ENCODE measurements around the gene GPRIN1.

Gene GPRIN1

GRCh38 chr5:176620333-176620981 is 10.5 kb upstream of the GPRIN1 start (continued):
- TF ChIP-seq TSHZ1 (tag by site-specific recombination; IDR thresholded peaks at IDR 0.05; ENCODE audit: borderline replicate concordance): no peak
- TF ChIP-seq, protein P1, sequence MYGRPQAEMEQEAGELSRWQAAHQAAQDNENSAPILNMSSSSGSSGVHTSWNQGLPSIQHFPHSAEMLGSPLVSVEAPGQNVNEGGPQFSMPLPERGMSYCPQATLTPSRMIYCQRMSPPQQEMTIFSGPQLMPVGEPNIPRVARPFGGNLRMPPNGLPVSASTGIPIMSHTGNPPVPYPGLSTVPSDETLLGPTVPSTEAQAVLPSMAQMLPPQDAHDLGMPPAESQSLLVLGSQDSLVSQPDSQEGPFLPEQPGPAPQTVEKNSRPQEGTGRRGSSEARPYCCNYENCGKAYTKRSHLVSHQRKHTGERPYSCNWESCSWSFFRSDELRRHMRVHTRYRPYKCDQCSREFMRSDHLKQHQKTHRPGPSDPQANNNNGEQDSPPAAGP (tag by site-specific recombination; IDR thresholded peaks at IDR 0.05): no peak
- no peak for TF ChIP-seq ZNF785 (tag by site-specific recombination; IDR thresholded peaks at IDR 0.05)
- no peak for TF ChIP-seq BCL11B (tag by site-specific recombination; IDR thresholded peaks at IDR 0.05; ENCODE audit: low read depth)
- TF ChIP-seq ZFHX2 (tag by site-specific recombination; conservative IDR thresholded peaks at IDR 0.05): no peak
- no peak for TF ChIP-seq ZNF843 (tag by site-specific recombination; IDR thresholded peaks at IDR 0.05)
- no peak for TF ChIP-seq ZNF423 (tag by site-specific recombination; IDR thresholded peaks at IDR 0.05)
- no peak for TF ChIP-seq WT1 (tag by site-specific recombination; IDR thresholded peaks at IDR 0.05)
- TF ChIP-seq, protein P2, sequence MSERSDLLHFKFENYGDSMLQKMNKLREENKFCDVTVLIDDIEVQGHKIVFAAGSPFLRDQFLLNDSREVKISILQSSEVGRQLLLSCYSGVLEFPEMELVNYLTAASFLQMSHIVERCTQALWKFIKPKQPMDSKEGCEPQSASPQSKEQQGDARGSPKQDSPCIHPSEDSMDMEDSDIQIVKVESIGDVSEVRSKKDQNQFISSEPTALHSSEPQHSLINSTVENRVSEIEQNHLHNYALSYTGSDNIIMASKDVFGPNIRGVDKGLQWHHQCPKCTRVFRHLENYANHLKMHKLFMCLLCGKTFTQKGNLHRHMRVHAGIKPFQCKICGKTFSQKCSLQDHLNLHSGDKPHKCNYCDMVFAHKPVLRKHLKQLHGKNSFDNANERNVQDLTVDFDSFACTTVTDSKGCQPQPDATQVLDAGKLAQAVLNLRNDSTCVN (tag by site-specific recombination; optimal IDR thresholded peaks at IDR 0.05): no peak
- no peak for TF ChIP-seq REST (tag by site-specific recombination; IDR thresholded peaks at IDR 0.05)
- TF ChIP-seq ZNF146 (tag by site-specific recombination; IDR thresholded peaks at IDR 0.05): no peak
- no peak for TF ChIP-seq ZNF24 (tag by site-specific recombination; IDR thresholded peaks at IDR 0.05)
- TF ChIP-seq, protein P3, sequence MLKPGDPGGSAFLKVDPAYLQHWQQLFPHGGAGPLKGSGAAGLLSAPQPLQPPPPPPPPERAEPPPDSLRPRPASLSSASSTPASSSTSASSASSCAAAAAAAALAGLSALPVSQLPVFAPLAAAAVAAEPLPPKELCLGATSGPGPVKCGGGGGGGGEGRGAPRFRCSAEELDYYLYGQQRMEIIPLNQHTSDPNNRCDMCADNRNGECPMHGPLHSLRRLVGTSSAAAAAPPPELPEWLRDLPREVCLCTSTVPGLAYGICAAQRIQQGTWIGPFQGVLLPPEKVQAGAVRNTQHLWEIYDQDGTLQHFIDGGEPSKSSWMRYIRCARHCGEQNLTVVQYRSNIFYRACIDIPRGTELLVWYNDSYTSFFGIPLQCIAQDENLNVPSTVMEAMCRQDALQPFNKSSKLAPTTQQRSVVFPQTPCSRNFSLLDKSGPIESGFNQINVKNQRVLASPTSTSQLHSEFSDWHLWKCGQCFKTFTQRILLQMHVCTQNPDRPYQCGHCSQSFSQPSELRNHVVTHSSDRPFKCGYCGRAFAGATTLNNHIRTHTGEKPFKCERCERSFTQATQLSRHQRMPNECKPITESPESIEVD (tag by site-specific recombination; IDR thresholded peaks at IDR 0.05): no peak
- TF ChIP-seq ZNF548 (tag by site-specific recombination; IDR thresholded peaks at IDR 0.05): no peak
- no peak for TF ChIP-seq YY2 (tag by site-specific recombination; IDR thresholded peaks at IDR 0.05)
- no peak for TF ChIP-seq GLI2 (tag by site-specific recombination; IDR thresholded peaks at IDR 0.05; ENCODE audit: borderline replicate concordance, low read depth)
- no peak for TF ChIP-seq SP7 (tag by site-specific recombination; IDR thresholded peaks at IDR 0.05)
- no peak for TF ChIP-seq GLIS1 (tag by site-specific recombination; IDR thresholded peaks at IDR 0.05)
- TF ChIP-seq ZNF580 (tag by site-specific recombination; IDR thresholded peaks at IDR 0.05): no peak
- no peak for TF ChIP-seq ZBTB20 (tag by site-specific recombination; IDR thresholded peaks at IDR 0.05)
- no peak for TF ChIP-seq ZNF529 (tag by site-specific recombination; IDR thresholded peaks at IDR 0.05; ENCODE audit: insufficient replicate concordance)
- TF ChIP-seq KLF7 (tag by site-specific recombination; IDR thresholded peaks at IDR 0.05; ENCODE audit: borderline replicate concordance): no peak
- TF ChIP-seq, protein P4, sequence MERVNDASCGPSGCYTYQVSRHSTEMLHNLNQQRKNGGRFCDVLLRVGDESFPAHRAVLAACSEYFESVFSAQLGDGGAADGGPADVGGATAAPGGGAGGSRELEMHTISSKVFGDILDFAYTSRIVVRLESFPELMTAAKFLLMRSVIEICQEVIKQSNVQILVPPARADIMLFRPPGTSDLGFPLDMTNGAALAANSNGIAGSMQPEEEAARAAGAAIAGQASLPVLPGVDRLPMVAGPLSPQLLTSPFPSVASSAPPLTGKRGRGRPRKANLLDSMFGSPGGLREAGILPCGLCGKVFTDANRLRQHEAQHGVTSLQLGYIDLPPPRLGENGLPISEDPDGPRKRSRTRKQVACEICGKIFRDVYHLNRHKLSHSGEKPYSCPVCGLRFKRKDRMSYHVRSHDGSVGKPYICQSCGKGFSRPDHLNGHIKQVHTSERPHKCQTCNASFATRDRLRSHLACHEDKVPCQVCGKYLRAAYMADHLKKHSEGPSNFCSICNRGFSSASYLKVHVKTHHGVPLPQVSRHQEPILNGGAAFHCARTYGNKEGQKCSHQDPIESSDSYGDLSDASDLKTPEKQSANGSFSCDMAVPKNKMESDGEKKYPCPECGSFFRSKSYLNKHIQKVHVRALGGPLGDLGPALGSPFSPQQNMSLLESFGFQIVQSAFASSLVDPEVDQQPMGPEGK (tag by site-specific recombination; IDR thresholded peaks at IDR 0.05): no peak
- TF ChIP-seq ZNF544 (tag by site-specific recombination; IDR thresholded peaks at IDR 0.05): no peak
- no peak for TF ChIP-seq ZNF549 (tag by site-specific recombination; IDR thresholded peaks at IDR 0.05)
